HCT116 (cell line): ENCODE results near the gene BRD9. TPM values are rescaled to one million over a fixed set of nuclear protein-coding genes. Genes with fewer than 3 reads are reported as not detected.
"Not testable (repeated sequence)": the region's sequence is repeated elsewhere in the genome, so short reads cannot be mapped to it uniquely, and the experiment has no call there.

ENCODE experiments used
- ATAC-seq: fragments of 200-7000 bp; cut with Tn5 transposase; 2 replicates; pipeline ENCODE4 v1.9.1; 2020; ENCODE audit warnings: mild to moderate bottlenecking, moderate library complexity
- BruUV-seq: library from RNA; stranded (reverse); fragments of 400-500 nt; replicated peaks from 2 replicates; lab custom pipeline; 2021; lab: Mats Ljungman, UMichigan
- CTCF ChIA-PET: fragments of 300-600 bp; sonication (Branson Sonifier 250); formaldehyde crosslinking; loops from one replicate; lab custom pipeline; 2021; ENCODE audit warnings: antibody characterized with exemption; lab: Charles Lee
- POLR2A ChIA-PET: fragments of 300-600, 350-600 bp; sonication (Branson Sonifier 250); formaldehyde crosslinking; loops from one replicate; lab custom pipeline; 2021; ENCODE audit warnings: antibody characterized with exemption; lab: Charles Lee
- RAD21 ChIA-PET, 2 experiments: fragments of 300-600 bp; sonication (Branson Sonifier 250); formaldehyde crosslinking; loops; one replicate each; lab custom pipeline; 2023; ENCODE audit warnings: low total read pairs in 2 of 2; ENCODE audit not compliant: uncharacterized antibody in 2 of 2, unreplicated experiment in 2 of 2, low non-redundant PET in 1 of 2; lab: Charles Lee
- DNase-seq: peaks from one replicate; pipeline ENCODE4 v3.0.0-alpha.2; 2010; ENCODE audit warnings: low read depth, low spot score
- H2AFZ ChIP-seq: fragments of 200-600 bp; shearing (Covaris generic), sonication (generic); 2 replicates; pipeline ENCODE4 v1.6.1; 2017; ENCODE audit warnings: low read depth, mixed run types, mixed read lengths, antibody characterized with exemption, low read length; ENCODE audit not compliant: poor library complexity, severe bottlenecking
- H3K27ac ChIP-seq: 2 replicates; pipeline ENCODE4 v1.5.1; 2012; ENCODE audit warnings: low read depth, low read length
- H3K27me3 ChIP-seq: fragments of 200-600 bp; sonication (generic); 2 replicates; pipeline ENCODE4 v1.6.1; 2016; ENCODE audit warnings: mixed run types, low read length, mixed read lengths; ENCODE audit not compliant: insufficient read depth
- H3K36me3 ChIP-seq, 2 experiments: fragments of 200-500 bp in 1 of 2; fragments of 200-600 bp in 1 of 2; sonication (Bioruptor generic) in 1 of 2; sonication (generic) in 1 of 2; 2 replicates each; pipeline versions ENCODE4 v1.5.1 to v1.6.1; 2014 to 2016; ENCODE audit warnings: low read length in 2 of 2, inconsistent platforms in 1 of 2, mixed read lengths in 1 of 2, mixed run types in 1 of 2; ENCODE audit not compliant: insufficient read depth in 2 of 2, control insufficient read depth in 1 of 2
- H3K4me1 ChIP-seq, 2 experiments: fragments of 200-600 bp in 1 of 2; sonication (generic) in 1 of 2; 2 replicates each; pipeline versions ENCODE4 v1.5.1 to v1.6.1; 2012 to 2017; ENCODE audit warnings: low read length in 2 of 2, inconsistent platforms in 1 of 2, mild to moderate bottlenecking in 1 of 2, mixed read lengths in 1 of 2, mixed run types in 1 of 2, moderate library complexity in 1 of 2; ENCODE audit not compliant: insufficient read depth in 2 of 2, control insufficient read depth in 1 of 2
- H3K4me2 ChIP-seq: fragments of 200-600 bp; sonication (generic); 2 replicates; pipeline ENCODE4 v1.6.1; 2017; ENCODE audit warnings: mixed run types, low read length, mixed read lengths
- H3K4me3 ChIP-seq, 2 experiments: fragments of 200-600 bp in 1 of 2; sonication (generic) in 1 of 2; replicated peaks in 1 of 2; 2 replicates each; pipeline ENCODE4 v1.5.1; 2011 to 2016; ENCODE audit warnings: low read length in 2 of 2, control low read depth in 1 of 2, low read depth in 1 of 2, mild to moderate bottlenecking in 1 of 2, mixed read lengths in 1 of 2, mixed run types in 1 of 2
- H3K79me2 ChIP-seq: fragments of 200-600 bp; sonication (generic); 2 replicates; pipeline ENCODE4 v1.6.1; 2017; ENCODE audit warnings: mild to moderate bottlenecking, mixed run types, low read length, moderate library complexity, mixed read lengths; ENCODE audit not compliant: insufficient read depth
- H3K9ac ChIP-seq: fragments of 200-600 bp; sonication (generic); 2 replicates; pipeline ENCODE4 v1.6.1; 2016; ENCODE audit warnings: low read length, mixed read lengths
- H3K9me2 ChIP-seq: fragments of 200-600 bp; sonication (generic), shearing (Covaris generic); 2 replicates; pipeline ENCODE4 v1.6.1; 2017; ENCODE audit warnings: mixed run types, mild to moderate bottlenecking, moderate library complexity; ENCODE audit not compliant: insufficient read depth
- H3K9me3 ChIP-seq, 2 experiments: fragments of 200-500 bp in 1 of 2; fragments of 200-600 bp in 1 of 2; sonication (Bioruptor generic) in 1 of 2; sonication (generic) in 1 of 2; 2 replicates each; pipeline ENCODE4 v1.6.1; 2014 to 2017; ENCODE audit warnings: low read length in 2 of 2, mixed read lengths in 2 of 2, inconsistent platforms in 1 of 2, low read depth in 1 of 2, mild to moderate bottlenecking in 1 of 2, mixed run types in 1 of 2, moderate library complexity in 1 of 2; ENCODE audit not compliant: control insufficient read depth in 1 of 2, insufficient read depth in 1 of 2
- H4K20me1 ChIP-seq: fragments of 200-600 bp; sonication (generic), shearing (Covaris generic); 2 replicates; pipeline ENCODE4 v1.6.1; 2017; ENCODE audit warnings: mixed run types, mild to moderate bottlenecking, moderate library complexity; ENCODE audit not compliant: insufficient read depth
- intact Hi-C: fragments of 100-400 bp; cut with micrococcal nuclease; formaldehyde crosslinking; loops from 2 replicates; pipeline ENCODE4 v1.10.0; 2022
- total RNA-seq: library from RNA; stranded (reverse); gene quantifications from one replicate; pipeline ENCODE4 v1.2.1, GENCODE V29; 2021; ENCODE audit not compliant: unreplicated experiment

The BRD9 gene
- total RNA-seq, 1 experiment from 2014 or later: 54.6 TPM

DNA sequence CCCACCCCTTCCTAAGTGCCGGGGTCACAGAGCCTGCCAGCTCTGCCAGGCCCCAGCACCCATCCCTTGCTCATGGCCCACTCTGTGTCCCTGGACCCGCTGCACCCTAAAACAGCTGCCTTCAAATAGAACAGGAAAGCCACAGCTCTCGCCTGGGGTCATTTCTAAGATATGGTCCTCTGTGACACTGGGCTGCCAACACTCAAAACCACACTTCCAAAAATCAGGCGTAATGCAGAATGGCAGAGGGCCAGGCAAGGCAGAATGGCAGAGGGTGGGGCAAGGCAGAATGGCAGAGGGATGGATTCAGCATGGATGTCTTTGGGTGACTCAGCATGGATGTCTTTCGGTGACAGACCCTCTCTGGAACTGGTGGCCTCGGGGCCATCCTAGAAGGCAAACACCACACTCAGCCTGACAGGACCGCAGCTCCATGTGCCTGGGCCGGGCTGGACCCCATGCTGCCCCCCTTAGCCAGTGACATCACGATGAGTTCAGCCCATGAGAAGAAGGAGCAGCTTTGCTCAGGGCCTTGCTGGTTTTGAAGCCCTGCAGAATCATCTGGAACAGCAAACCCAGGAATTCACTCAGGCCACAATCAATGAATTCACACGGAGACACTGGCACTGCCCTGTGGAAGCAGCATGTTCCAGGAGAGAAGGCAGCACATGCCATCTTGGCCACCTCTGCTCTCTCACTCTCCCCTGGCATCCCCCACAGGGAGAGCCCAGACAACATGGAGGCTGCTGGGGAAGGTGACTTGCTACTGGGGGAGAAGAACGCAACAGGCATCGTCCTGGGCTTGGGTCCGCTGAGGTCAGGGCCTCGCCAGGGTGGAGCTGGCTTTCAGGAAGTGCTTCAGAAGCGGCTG lies 50.8 kb downstream of the BRD9 start:
- DNase-seq, H3K4me2 ChIP-seq, RAD21 ChIA-PET, H2AFZ ChIP-seq, H3K4me1 ChIP-seq, CTCF ChIA-PET, H3K27ac ChIP-seq, intact Hi-C loops, H3K79me2 ChIP-seq, H3K27me3 ChIP-seq, H3K36me3 ChIP-seq, H3K4me3 ChIP-seq, H3K9me3 ChIP-seq, H3K9me2 ChIP-seq, H3K9ac ChIP-seq, POLR2A ChIA-PET, BruUV-seq, ATAC-seq, H4K20me1 ChIP-seq: not testable (repeated sequence)

DNA sequence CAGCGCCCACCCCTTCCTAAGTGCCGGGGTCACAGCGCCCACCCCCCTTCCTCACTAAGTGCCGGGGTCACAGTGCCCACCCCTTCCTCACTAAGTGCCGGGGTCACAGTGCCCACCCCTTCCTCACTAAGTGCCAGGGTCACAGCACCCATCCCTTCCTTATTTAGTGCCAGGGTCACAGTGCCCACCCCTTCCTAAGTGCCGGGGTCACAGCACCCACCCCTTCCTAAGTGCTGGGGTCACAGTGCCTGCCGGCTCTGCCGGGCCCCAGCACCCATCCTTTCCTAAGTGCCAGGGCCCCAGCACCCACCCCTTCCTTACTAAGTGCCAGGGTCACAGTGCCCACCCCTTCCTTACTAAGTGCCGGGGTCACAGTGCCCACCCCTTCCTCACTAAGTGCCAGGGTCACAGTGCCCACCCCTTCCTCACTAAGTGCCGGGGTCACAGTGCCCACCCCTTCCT lies 51.6 kb downstream of the BRD9 start:
- H3K9me3 ChIP-seq, BruUV-seq, ATAC-seq, H3K4me1 ChIP-seq, H3K79me2 ChIP-seq, H3K27ac ChIP-seq, RAD21 ChIA-PET, intact Hi-C loops, CTCF ChIA-PET, H3K36me3 ChIP-seq, H3K9ac ChIP-seq, H3K4me3 ChIP-seq, DNase-seq, H3K9me2 ChIP-seq, H2AFZ ChIP-seq, POLR2A ChIA-PET, H3K27me3 ChIP-seq, H3K4me2 ChIP-seq, H4K20me1 ChIP-seq: not testable (repeated sequence)

DNA sequence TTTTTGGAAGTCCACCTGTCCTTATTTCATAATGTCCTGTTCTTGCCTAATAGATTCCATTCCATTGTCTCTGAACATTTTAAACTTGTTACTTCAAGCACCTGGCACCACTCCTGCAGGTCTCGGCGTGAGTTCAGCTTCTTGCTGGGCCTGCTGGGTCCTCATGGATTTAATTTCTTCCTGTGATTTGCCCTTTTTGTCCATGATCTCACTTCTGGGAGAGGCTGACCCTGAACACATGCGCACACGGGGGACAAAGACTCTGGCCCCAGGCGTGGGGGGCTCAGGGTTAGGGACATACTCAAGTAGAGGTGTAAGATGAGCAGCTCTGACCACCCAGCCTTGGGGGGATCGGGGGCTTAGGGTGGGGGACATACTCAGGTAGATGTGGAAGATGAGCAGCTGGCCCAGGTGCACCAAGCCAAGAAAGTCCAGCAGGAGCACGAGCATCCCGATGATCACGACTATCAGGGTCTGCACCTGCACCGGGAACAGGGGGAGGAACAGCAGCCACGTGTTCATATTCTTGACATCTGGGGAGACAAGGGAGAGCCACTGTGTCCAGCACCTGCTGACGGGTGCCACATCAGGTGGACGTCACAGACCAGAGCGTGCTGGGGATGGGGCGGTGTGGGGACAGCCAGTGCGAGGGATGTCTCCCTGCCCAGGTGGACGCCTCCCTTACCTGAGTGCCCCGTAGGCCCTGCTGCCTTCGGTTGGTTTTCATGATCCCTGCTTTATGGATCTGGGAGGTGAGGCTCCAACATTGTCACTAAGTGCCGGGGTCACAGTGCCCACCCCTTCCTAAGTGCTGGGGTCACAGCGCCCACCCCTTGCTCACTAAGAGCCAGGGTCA lies 52.3 kb downstream of the BRD9 start:
- H3K4me1 ChIP-seq, intact Hi-C loops, H3K9ac ChIP-seq, DNase-seq, H3K79me2 ChIP-seq, H2AFZ ChIP-seq, CTCF ChIA-PET, ATAC-seq, POLR2A ChIA-PET, H3K9me3 ChIP-seq, H4K20me1 ChIP-seq, H3K4me2 ChIP-seq, H3K36me3 ChIP-seq, H3K9me2 ChIP-seq, H3K4me3 ChIP-seq, BruUV-seq, H3K27ac ChIP-seq, H3K27me3 ChIP-seq, RAD21 ChIA-PET: not testable (repeated sequence)

DNA sequence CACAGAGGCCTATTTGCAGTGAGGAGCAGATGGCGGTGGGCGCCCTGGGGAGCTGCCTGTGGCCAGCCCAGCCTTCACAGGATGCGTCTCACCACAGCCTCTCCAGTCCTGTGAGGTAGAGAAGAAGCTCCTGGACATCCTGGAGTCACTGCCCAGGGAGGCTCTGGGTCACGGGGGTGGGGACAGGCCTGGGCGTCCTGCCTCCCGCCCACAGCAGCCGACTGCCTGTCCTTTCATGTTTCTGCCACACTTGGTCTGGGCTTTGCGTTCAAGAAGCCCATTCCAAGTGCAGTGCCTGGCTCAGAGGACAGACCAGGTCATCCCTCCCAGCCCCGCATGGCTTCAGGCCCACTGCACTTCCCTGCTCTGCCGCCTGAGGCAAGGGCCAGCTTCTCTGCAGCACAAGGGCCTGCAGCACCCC lies 54.2 kb downstream of the BRD9 start:
- DNase-seq, BruUV-seq, H3K9me2 ChIP-seq, H3K4me3 ChIP-seq, H3K27me3 ChIP-seq, RAD21 ChIA-PET, H2AFZ ChIP-seq, intact Hi-C loops, H3K79me2 ChIP-seq, POLR2A ChIA-PET, H4K20me1 ChIP-seq, H3K27ac ChIP-seq, H3K4me1 ChIP-seq, CTCF ChIA-PET, H3K9ac ChIP-seq, H3K4me2 ChIP-seq, H3K9me3 ChIP-seq, H3K36me3 ChIP-seq: not testable (repeated sequence)
- ATAC-seq: peak; percentile 26
